Activated naive CD4-positive, alpha-beta T cell treated with anti-CD3 and anti-CD28 coated beads, Interleukin-2, amount 10 ng/mL, durations not matched to agents 5 hours and 36 hours (primary cell): ENCODE measurements around the gene SLC28A1. TPM values are rescaled to one million over a fixed set of nuclear protein-coding genes. Genes with fewer than 3 reads are reported as not detected.

Experiments used
- total RNA-seq, 2 experiments: library from RNA; stranded (reverse); gene quantifications; one replicate each; pipeline ENCODE4 v1.2.3, GENCODE V29; 2021

The SLC28A1 gene
- total RNA-seq = not detected

DNA sequence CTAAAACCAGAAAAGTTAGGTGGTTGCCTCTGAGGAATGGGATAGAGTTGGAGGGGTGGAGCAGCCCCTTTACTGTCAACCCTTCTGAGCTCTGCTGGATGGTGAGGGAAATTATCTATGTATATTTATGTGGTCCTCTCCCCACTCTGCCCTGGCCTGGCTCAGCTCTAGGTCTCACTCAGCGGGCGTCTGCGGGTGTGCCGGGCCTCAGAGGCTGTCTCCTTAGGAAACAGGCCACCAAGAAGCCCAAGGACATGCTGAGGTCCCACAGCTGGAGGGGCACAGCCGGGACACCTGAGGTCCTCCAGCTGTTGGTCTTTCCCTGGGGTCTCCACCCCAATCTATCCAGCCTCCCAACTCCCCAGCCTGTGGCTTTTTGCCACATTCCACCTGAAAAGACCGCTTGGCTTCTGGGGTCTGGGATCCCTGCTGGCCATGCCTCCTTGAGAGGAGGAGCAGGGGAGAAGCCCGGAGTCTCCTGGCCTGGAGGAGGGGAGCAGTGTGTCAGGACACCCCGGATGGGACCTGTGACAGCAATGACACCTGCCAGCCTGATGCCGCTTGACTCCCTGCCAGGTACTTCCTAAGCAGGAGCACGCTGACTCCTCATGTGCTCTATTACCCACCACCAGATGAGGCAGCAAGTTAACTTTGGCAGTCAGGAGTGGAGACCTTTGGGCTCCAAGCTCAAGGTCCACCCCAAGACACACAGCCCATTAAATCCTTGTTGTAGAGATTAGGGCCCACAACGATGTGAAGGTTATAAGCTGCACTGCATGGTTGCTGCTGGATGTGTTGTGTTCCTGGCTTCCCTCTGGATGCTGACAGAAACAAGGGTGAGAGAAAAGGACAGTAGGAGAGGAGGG is at the start of gene SLC28A1:
Gene SLC28A1 (plus strand): TSS at position 747 of the 866 bp plus-strand sequence. CDS start 3,099 bp downstream, outside the sequence.

GRCh38 chr15:84981711-84982300 is 97.3 kb downstream of the SLC28A1 start, which contains the start of gene PDE8A:
PDE8A (plus strand) TSS chr15:84981856; CDS start chr15:84982163, 307 bp downstream.

Other genes starting within 250 kb of the SLC28A1 start
- gene WDR73, start 230.4 kb upstream of the SLC28A1 start, total RNA-seq = 10 to 100 TPM; 20.9 to 21.7 TPM
- 1 to 10 TPM; 3.2 to 3.8 TPM for gene NMB, start 226.5 kb upstream of the SLC28A1 start, total RNA-seq
- 100 to 1,000 TPM; 129 to 140 TPM for gene SEC11A, start 168.5 kb upstream of the SLC28A1 start, total RNA-seq
- gene ZNF592, start 136.1 kb upstream of the SLC28A1 start, total RNA-seq = 10 to 100 TPM; 36.4 to 37.3 TPM
- gene ALPK3, start 67.3 kb upstream of the SLC28A1 start, total RNA-seq = under 1 TPM; 0.20 to 0.22 TPM
- gene PDE8A, start 97.2 kb downstream of the SLC28A1 start, total RNA-seq = 10 to 100 TPM; 14.1 to 14.2 TPM